Measurements from ENCODE around the gene MRNIP.
"Not testable (repeated sequence)": the region's sequence is repeated elsewhere in the genome, so short reads cannot be mapped to it uniquely, and the experiment has no call there.

Gene MRNIP

DNA sequence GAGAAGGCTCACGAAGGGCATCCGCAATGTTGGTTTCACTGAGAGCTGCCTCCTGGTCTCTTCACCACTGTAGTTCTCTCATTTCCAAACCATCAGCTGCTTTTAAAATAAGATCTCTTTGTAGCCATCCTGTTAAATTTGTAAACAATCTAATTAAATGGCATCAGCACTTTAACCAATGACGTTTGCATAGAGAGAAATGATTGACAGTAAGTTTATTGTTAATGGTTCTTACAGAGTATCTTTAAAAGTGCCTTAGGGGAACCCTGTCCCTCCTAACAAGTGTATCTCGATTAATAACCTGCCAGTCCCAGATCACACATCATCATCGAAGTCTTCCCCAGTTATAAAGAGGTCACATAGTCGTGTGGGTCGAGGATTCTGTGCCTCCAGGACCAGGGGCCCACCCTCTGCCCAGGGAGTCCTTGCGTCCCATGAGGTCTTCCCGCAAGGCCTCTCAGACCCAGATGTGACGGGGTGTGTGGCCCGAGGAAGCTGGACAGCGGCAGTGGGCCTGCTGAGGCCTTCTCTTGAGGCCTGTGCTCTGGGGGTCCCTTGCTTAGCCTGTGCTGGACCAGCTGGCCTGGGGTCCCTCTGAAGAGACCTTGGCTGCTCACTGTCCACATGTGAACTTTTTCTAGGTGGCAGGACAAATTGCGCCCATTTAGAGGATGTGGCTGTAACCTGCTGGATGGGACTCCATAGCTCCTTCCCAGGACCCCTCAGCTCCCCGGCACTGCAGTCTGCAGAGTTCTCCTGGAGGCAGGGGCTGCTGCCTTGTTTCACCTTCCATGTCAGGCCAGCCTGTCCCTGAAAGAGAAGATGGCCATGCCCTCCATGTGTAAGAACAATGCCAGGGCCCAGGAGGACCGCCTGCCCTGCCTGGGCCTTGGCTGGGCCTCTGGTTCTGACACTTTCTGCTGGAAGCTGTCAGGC, 21.3 kb downstream of the MRNIP start:
- no peak for DNase-seq

GRCh38 chr5:179836225-179837019, 22.2 kb downstream of the MRNIP start:
- peak; percentile 72 for DNase-seq

DNA sequence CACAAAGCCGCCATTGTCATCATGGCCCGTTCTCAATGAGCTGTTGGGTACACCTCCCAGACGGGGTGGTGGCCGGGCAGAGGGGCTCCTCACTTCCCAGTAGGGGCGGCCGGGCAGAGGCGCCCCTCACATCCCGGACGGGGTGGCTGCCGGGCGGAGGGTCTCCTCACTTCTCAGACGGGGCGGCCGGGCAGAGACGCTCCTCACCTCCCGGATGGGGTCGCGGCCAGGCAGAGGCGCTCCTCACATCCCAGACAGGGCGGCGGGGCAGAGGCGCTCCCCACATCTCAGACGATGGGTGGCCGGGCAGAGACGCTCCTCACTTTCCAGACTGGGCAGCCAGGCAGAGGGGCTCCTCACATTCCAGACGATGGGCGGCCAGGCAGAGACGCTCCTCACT, 23.7 kb downstream of the MRNIP start:
- not testable (repeated sequence) for DNase-seq

- no peak for DNase-seq
Measured at GRCh38 chr5:179834120-179834519, 24.5 kb downstream of the MRNIP start.

GRCh38 chr5:179833709-179834070, 24.9 kb downstream of the MRNIP start:
- no peak for DNase-seq

DNA sequence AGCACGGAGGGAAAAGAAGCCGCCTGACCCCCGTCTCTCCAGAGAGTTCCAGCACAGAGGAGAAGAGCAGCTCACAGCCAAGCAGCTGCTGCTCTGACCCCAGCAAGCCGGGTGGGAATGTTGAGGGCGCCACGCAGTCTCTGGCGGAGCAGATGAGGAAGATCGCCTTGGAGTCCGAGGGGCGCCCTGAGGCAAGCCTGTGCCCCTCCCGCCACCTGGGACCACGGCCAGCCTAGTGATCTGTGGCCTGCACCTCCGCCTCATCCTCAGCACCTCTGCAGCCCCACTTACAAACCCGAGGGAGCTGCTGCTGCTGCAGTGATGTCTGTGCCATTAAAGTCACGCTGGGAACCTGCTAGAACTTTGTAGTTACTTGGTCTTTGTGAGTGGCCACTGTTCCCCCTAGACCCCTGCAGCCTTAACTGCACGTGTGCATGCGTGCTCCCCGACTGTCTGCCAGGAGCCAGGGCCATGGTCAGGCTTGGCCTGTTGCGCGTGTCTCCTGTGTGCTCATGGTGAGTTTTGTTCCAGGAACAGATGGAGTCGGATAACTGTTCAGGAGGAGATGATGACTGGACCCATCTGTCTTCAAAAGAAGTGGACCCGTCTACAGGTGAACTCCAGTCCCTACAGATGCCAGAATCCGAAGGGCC, 25.4 kb downstream of the MRNIP start:
- no peak for DNase-seq

DNA sequence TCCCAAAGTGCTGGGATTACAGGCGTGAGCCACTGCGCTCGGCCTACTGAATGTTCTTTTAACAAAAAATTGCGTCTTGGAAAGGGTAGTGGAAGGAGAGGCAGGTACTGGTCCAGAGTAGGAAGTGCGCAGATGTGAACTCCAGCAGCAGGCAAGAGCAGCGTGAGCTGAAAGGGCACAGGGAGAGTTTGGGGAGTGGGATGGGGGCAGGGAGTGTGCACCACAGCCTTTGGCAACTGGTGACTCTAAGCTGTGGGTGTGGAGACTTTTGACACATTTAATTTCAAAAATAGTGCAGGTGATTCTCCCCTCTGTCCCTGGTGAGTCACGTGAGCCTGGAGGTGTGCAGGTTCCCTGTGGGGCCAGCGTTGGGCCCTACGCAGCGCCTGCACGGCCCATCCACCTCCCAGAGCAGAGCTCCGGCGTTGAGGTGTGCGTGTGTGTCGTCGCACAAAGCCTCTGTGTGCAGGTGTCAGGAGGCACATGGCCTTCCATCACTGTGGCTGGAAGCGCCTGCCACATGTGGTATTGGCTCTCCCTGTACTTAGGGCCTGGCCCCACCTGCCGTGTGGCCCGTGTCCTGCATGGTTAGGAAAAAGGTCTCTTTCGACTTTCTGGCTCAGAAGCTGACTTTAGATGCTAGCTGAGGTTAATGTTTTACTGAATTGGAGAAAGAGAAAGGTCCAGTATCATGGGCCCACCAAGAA, 26.4 kb downstream of the MRNIP start:
- no peak for DNase-seq

DNA sequence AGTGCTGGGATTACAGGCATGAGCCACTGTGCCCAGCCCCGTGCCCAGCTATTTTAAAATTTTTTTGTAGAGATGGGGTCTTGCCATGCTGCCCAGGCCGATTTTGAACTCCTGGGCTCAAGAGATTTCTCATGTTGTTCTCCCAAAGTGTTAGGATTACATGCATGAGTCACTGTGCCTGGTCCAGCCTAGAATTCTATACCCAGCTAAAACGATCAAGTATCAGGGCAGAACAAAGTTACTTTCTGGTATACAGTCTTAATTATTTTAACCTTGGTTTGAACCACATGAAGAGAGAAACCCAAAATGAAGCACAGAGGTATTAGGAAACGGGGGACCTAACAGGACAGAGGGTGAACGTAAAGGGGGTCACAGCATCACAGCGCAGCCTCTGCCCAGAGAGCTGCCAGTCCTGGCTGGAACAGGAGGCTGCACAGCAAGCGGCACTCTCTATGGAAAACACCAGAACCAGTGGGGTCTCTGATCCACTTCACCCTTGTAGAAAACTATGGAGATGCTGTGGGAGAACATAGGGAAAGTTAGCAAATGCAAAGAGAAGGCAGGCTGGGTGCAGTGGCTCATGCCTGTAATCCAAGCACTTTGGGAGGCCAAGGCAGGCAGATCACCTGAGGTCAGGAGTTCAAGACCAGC, 27.7 kb downstream of the MRNIP start:
- no peak for DNase-seq

DNA sequence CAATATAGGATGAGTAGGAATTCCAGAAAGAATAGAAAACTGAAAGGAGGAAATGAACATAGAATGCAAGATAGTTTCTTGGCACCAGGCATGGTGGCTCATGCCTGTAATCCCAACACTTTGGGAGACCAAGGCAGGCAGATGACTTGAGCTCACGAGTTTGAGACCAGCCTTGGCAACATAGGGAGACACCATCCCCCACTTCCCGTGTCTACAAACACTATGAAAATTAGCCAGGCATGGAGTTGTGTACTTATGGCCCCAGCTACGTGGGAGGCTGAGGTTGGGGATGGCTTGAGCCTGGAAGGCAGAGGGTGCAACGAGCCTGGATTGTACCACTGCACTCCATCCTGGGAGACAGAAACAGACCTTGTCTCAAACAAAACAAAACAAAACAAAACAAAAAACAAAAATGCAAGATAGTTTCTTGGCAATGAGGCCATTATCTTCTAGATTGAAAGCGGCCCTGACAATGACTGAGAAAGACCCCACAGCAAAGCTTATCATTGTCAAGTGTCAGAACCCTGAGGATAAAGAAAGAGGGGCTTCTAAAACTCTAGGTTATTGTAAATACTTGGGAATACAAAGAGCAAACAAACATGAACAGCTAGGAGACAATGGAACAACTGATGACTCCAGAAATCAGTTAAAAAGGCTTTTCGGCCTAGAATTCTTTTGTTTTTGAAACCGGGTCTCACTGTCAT, 28.7 kb downstream of the MRNIP start:
- no peak for DNase-seq

GRCh38 chr5:179828756-179829421, 29.7 kb downstream of the MRNIP start:
- no peak for DNase-seq

- peak; percentile 93 for DNase-seq
Measured at GRCh38 chr5:179827680-179828079, 30.9 kb downstream of the MRNIP start.

- DNase-seq = no peak
Measured at GRCh38 chr5:179825655-179826182, 32.9 kb downstream of the MRNIP start.

GRCh38 chr5:179824745-179825112, 33.9 kb downstream of the MRNIP start:
- no peak for DNase-seq

- DNase-seq = no peak
Measured at GRCh38 chr5:179823937-179824744, 34.5 kb downstream of the MRNIP start.

GRCh38 chr5:179822444-179822990, 36.1 kb downstream of the MRNIP start:
- DNase-seq = no peak

GRCh38 chr5:179822059-179822432, 36.6 kb downstream of the MRNIP start:
- DNase-seq = no peak

DNA sequence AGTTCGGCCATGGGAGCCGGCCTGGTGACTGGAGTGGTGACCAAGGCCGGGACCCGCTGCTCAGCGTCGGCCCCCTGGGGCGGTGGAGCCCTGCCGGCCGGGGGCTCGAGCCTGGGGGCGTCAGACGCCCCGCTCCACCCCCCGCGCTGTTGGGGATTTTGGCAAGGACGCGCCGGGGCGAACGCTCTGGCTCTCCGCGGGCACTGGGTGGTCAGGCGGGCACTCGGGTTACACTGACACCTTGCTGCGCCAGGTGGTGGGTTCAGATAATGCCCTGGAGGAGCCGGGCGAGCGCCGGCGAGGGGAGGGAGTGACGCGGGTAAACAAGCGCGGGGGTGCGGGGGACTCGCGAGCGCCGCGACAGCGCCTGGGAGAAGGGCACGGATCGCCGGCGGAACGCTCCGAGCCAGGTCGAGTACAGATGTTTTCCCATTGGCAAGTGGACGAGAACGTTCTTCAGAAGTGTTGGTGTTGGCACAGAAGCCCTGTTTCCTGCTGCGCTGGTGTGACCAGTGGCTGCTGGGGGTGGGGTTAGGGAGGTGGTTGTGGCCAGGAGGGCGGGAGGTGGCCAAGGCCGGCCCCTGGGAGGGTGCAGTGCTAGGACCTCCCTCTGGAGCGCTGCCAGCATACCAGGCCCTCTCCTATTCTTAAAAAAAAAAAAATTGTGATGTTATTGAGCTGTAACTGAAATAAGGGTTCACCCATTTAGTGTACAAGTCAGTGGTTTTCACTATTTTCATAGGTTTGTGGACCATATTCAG, 37.1 kb downstream of the MRNIP start:
- DNase-seq = peak; percentile 94

GRCh38 chr5:179820483-179821297, 37.9 kb downstream of the MRNIP start, which contains the start of gene SQSTM1:
Gene SQSTM1, plus strand, starts transcription at chr5:179820905. Its CDS starts 32 bp downstream, at chr5:179820937.
- peak; percentile 92 for DNase-seq
